ENCODE measurements around the gene OTOG. TPM values are rescaled to one million over a fixed set of nuclear protein-coding genes. Genes with fewer than 3 reads are reported as not detected.

Gene OTOG
- total RNA-seq, 1 donor from 2014 or later = not detected

- no peaks in the 10 kb centered on the region for H3K36me3 ChIP-seq
- no peaks in the 10 kb centered on the region for H3K9me3 ChIP-seq (replicated peaks)
- no peak for TF ChIP-seq CTCF (IDR thresholded peaks at IDR 0.05; ENCODE audit: borderline replicate concordance)
- no peak for DNase-seq
- intact Hi-C loops (cut with micrococcal nuclease) = no loop called here
- H3K4me3 ChIP-seq = no peak overlapping the region
- peaks cover 23% of the 10 kb centered on the region for H3K4me1 ChIP-seq
- no peak overlapping the region for H3K27ac ChIP-seq (replicated peaks)
- no peaks in the 10 kb centered on the region for H3K27me3 ChIP-seq (ENCODE audit: low read depth)
Measured at GRCh38 chr11:17564687-17565042, 17.6 kb downstream of the OTOG start.

- H3K27me3 ChIP-seq (ENCODE audit: low read depth) = peaks cover 7% of the 10 kb centered on the region
- TF ChIP-seq CTCF (IDR thresholded peaks at IDR 0.05; ENCODE audit: borderline replicate concordance) = no peak
- intact Hi-C loops (cut with micrococcal nuclease) = no loop called here
- H3K36me3 ChIP-seq = no peaks in the 10 kb centered on the region
- no peak overlapping the region for H3K27ac ChIP-seq (replicated peaks)
- peaks cover 8% of the 10 kb centered on the region for H3K4me1 ChIP-seq
- no peaks in the 10 kb centered on the region for H3K9me3 ChIP-seq (replicated peaks)
- no peak overlapping the region for H3K4me3 ChIP-seq
- DNase-seq = no peak
Measured at GRCh38 chr11:17568944-17569343, 21.9 kb downstream of the OTOG start.

GRCh38 chr11:17570034-17570433, 23.0 kb downstream of the OTOG start:
- no peaks in the 10 kb centered on the region for H3K9me3 ChIP-seq (replicated peaks)
- no peak for TF ChIP-seq CTCF (IDR thresholded peaks at IDR 0.05; ENCODE audit: borderline replicate concordance)
- H3K27ac ChIP-seq (replicated peaks) = no peak overlapping the region
- intact Hi-C loops (cut with micrococcal nuclease) = no loop called here
- no peaks in the 10 kb centered on the region for H3K36me3 ChIP-seq
- no peak overlapping the region for H3K4me3 ChIP-seq
- no peaks in the 10 kb centered on the region for H3K4me1 ChIP-seq
- peaks cover 18% of the 10 kb centered on the region for H3K27me3 ChIP-seq (ENCODE audit: low read depth)
- DNase-seq = no peak

GRCh38 chr11:17571431-17572358, 24.6 kb downstream of the OTOG start:
- Histone ChIP-seq H3K36me3 (no peaks in the 10 kb centered on the region), H3K27me3 (ENCODE audit: low read depth) (peaks cover 18% of the 10 kb centered on the region), H3K4me1 (no peaks in the 10 kb centered on the region), H3K27ac (replicated peaks) (no peak overlapping the region), H3K9me3 (replicated peaks) (no peaks in the 10 kb centered on the region), H3K4me3 (no peak overlapping the region)
- intact Hi-C loops (cut with micrococcal nuclease) = no loop called here
- no peak for TF ChIP-seq CTCF (IDR thresholded peaks at IDR 0.05; ENCODE audit: borderline replicate concordance)
- no peak for DNase-seq

- no peak overlapping the region for H3K4me3 ChIP-seq
- DNase-seq = no peak
- peaks cover 18% of the 10 kb centered on the region for H3K27me3 ChIP-seq (ENCODE audit: low read depth)
- H3K27ac ChIP-seq (replicated peaks) = no peak overlapping the region
- TF ChIP-seq CTCF (IDR thresholded peaks at IDR 0.05; ENCODE audit: borderline replicate concordance) = no peak
- intact Hi-C loops (cut with micrococcal nuclease) = no loop called here
- H3K36me3 ChIP-seq = no peaks in the 10 kb centered on the region
- no peaks in the 10 kb centered on the region for H3K4me1 ChIP-seq
- no peaks in the 10 kb centered on the region for H3K9me3 ChIP-seq (replicated peaks)
Measured at GRCh38 chr11:17572359-17572690, 25.3 kb downstream of the OTOG start.

Data from left ventricle myocardium inferior (tissue), 1 donor.